ENCODE data around the gene CEACAM19.
"Not testable (repeated sequence)": the region's sequence is repeated elsewhere in the genome, so short reads cannot be mapped to it uniquely, and the experiment has no call there.

CEACAM19 gene

DNA sequence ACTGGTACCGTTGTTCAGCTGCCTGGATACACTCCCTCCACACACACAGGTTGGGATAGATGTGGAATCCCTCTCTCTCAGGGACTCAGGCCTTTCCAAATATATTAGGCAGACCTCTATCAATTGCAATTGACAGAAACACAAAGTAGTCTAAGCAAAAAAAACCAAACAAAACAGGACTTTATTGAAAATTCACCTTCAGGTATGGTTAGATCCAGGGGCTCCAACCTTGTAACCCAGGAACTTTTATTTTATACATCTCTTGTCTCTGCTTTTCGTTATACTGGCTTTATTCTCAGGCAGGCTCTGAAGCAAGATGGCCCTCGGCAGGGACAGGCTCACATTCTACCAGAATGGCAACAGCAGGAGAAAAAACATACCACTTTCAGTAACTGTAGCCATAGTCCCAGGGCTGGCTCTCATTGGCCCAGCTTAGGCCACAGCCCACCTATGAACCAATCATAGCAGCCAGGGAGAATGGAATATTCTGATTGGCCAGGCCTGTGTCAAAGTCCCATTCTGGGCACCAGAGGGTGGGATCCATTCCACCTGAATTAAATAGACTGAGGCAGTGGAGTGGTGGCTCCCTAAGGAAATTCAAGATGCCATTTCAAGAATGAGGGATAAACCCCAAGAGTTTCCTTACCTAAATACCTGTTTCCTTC is 13.1 kb upstream of the CEACAM19 start:
- no peaks in the 10 kb centered on the region for H3K27me3 Mint-ChIP-seq
- DNase-seq (no peak), ATAC-seq (no peak)
- no peak overlapping the region for H3K4me3 Mint-ChIP-seq
- peaks cover 12% of the 10 kb centered on the region for H3K4me1 Mint-ChIP-seq
- H3K27ac Mint-ChIP-seq: no peak overlapping the region
- peaks cover 14% of the 10 kb centered on the region for H3K36me3 Mint-ChIP-seq (ENCODE audit: low read depth)
- no peaks in the 10 kb centered on the region for H3K9me3 Mint-ChIP-seq

GRCh38 chr19:44660081-44660480 is 11.2 kb upstream of the CEACAM19 start:
- Mint-ChIP-seq H3K27me3 (no peaks in the 10 kb centered on the region), H3K4me1 (peaks cover 5% of the 10 kb centered on the region), H3K9me3 (no peaks in the 10 kb centered on the region), H3K36me3 (ENCODE audit: low read depth) (peaks cover 9% of the 10 kb centered on the region), H3K4me3 (no peak overlapping the region), H3K27ac (no peak overlapping the region)
- no peak for ATAC-seq
- no peak for DNase-seq

- DNase-seq (no peak), ATAC-seq (no peak)
- H3K27me3 Mint-ChIP-seq: no peaks in the 10 kb centered on the region
- H3K27ac Mint-ChIP-seq: no peak overlapping the region
- H3K4me1 Mint-ChIP-seq: peaks cover 5% of the 10 kb centered on the region
- peaks cover 5% of the 10 kb centered on the region for H3K36me3 Mint-ChIP-seq (ENCODE audit: low read depth)
- H3K4me3 Mint-ChIP-seq: no peak overlapping the region
- no peaks in the 10 kb centered on the region for H3K9me3 Mint-ChIP-seq
These were observed 10.1 kb upstream of the CEACAM19 start for GRCh38 chr19:44661205-44661604.

GRCh38 chr19:44661904-44662303 is 9.4 kb upstream of the CEACAM19 start:
- DNase-seq (no peak), ATAC-seq (no peak)
- Mint-ChIP-seq H3K36me3 (ENCODE audit: low read depth) (peaks cover 5% of the 10 kb centered on the region), H3K9me3 (no peaks in the 10 kb centered on the region), H3K27ac (no peak overlapping the region), H3K4me3 (no peak overlapping the region), H3K27me3 (no peaks in the 10 kb centered on the region), H3K4me1 (peaks cover 5% of the 10 kb centered on the region)

DNA sequence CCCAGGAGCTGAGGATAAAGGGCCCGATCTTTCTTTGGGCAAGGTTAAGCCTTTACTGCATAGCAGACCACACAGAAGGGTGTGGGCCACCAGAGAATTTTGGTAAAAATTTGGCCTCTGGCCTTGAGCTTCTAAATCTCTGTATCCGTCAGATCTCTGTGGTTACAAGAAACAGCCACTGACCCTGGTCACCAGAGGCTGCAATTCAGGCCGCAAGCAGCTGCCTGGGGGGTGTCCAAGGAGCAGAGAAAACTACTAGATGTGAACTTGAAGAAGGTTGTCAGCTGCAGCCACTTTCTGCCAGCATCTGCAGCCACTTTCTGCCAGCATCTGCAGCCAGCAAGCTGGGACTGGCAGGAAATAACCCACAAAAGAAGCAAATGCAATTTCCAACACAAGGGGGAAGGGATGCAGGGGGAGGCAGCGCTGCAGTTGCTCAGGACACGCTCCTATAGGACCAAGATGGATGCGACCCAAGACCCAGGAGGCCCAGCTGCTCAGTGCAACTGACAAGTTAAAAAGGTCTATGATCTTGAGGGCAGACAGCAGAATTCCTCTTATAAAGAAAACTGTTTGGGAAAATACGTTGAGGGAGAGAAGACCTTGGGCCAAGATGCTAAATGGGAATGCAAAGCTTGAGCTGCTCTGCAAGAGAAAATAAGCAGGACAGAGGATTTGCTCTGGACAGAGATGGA is 8.4 kb upstream of the CEACAM19 start:
- H3K27ac Mint-ChIP-seq: no peak overlapping the region
- no peaks in the 10 kb centered on the region for H3K27me3 Mint-ChIP-seq
- DNase-seq: no peak
- peaks cover 4% of the 10 kb centered on the region for H3K36me3 Mint-ChIP-seq (ENCODE audit: low read depth)
- H3K4me3 Mint-ChIP-seq: no peak overlapping the region
- no peak for ATAC-seq
- H3K9me3 Mint-ChIP-seq: no peaks in the 10 kb centered on the region
- H3K4me1 Mint-ChIP-seq: no peaks in the 10 kb centered on the region

DNA sequence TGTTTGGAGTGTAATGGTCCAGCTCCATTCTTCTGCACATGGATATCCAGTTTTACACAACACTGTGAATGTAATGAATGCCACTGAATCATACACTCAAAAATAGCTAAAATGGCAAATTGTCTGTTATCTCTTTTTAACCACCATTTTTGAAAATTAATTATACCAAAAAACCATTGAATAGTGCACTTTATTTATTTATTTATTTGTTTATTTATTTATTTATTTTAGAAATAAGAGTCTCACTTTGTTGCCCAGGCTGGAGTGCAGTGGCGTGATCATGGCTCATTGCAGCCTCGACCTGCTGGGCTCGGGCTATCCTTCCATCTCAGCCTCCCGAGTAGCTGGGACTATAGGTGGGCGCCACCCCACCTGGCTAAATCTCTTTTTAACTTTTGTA is 7.3 kb upstream of the CEACAM19 start:
- DNase-seq (no peak), ATAC-seq (no peak)
- no peak overlapping the region for H3K27ac Mint-ChIP-seq
- no peak overlapping the region for H3K4me3 Mint-ChIP-seq
- H3K4me1 Mint-ChIP-seq: no peaks in the 10 kb centered on the region
- no peaks in the 10 kb centered on the region for H3K9me3 Mint-ChIP-seq
- H3K36me3 Mint-ChIP-seq (ENCODE audit: low read depth): no peaks in the 10 kb centered on the region
- H3K27me3 Mint-ChIP-seq: no peaks in the 10 kb centered on the region

DNA sequence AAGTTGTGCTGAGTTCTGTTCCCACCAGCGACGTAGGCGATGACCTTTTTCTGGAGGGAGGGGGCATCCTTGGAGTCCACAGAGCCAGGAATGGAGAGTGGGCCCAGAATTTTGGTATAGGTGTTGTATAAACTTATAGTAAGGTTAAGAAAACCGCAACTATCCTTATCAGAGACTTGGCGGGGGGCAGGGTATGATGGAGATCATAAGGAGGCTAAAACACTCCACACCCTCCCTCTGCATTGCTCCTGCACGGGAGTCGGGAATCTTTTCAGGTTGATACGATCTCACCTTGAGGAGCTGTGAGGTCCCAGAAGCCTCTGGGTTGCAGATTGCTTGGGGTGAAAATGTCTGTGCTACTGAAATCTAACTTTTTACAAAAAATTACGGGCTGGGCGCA is 6.3 kb upstream of the CEACAM19 start:
- H3K36me3 Mint-ChIP-seq (ENCODE audit: low read depth): no peaks in the 10 kb centered on the region
- no peaks in the 10 kb centered on the region for H3K4me1 Mint-ChIP-seq
- DNase-seq (no peak), ATAC-seq (no peak)
- no peaks in the 10 kb centered on the region for H3K27me3 Mint-ChIP-seq
- H3K27ac Mint-ChIP-seq: no peak overlapping the region
- H3K9me3 Mint-ChIP-seq: no peaks in the 10 kb centered on the region
- H3K4me3 Mint-ChIP-seq: no peak overlapping the region

DNA sequence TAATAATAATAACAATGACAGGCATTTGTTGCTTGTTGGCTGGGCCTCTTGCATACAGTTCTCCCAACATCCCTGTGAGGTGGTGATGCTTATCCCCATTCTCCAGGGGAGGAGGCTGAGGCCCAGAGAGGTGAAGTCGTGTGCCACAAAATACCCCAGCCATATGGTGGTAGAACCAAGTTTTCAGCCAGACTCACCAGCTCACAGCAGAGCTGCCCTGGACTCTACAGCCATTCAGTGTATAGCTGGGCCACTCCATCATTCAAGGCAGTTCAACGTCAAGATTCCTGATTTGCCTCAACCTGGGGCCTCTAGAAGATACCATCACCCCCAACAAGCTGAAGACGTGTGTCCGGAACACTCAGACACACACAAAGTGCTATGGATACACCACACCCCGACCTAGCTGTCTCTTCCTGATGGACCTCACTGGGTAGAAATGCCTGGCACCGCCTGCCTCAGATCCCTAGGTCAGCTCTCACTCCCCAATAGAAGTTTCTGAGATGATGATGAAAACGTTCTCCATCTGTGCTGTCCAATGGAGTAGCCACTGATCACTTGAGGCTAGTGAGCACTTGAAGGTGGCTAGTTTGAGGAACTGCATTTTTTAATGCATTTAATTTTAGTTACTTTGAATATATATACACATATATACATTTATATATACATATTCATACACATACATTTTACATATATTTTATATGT is 4.3 kb upstream of the CEACAM19 start:
- Mint-ChIP-seq H3K27ac (no peak overlapping the region), H3K4me1 (no peaks in the 10 kb centered on the region), H3K36me3 (ENCODE audit: low read depth) (no peaks in the 10 kb centered on the region), H3K27me3 (no peaks in the 10 kb centered on the region), H3K9me3 (no peaks in the 10 kb centered on the region), H3K4me3 (no peak overlapping the region)
- ATAC-seq (peak; percentile 35), DNase-seq (no peak)

GRCh38 chr19:44668985-44669764 is 2.1 kb upstream of the CEACAM19 start:
- no peak for ATAC-seq
- no peaks in the 10 kb centered on the region for H3K36me3 Mint-ChIP-seq (ENCODE audit: low read depth)

GRCh38 chr19:44670027-44670426 is 1.3 kb upstream of the CEACAM19 start:
- not testable (repeated sequence) for DNase-seq; ATAC-seq; H3K27me3 Mint-ChIP-seq; H3K4me3 Mint-ChIP-seq; H3K36me3 Mint-ChIP-seq (ENCODE audit: low read depth); H3K27ac Mint-ChIP-seq; H3K9me3 Mint-ChIP-seq; H3K4me1 Mint-ChIP-seq

More at GRCh38 chr19:44668985-44669764, 2.1 kb upstream of the CEACAM19 start:
- no peak overlapping the region for H3K4me3 Mint-ChIP-seq
- H3K4me1 Mint-ChIP-seq: no peaks in the 10 kb centered on the region
- DNase-seq: no peak
- no peaks in the 10 kb centered on the region for H3K9me3 Mint-ChIP-seq
- no peak overlapping the region for H3K27ac Mint-ChIP-seq
- H3K27me3 Mint-ChIP-seq: no peaks in the 10 kb centered on the region

GRCh38 chr19:44672226-44672625 is 944 bp downstream of the CEACAM19 start:
- no peaks in the 10 kb centered on the region for H3K4me1 Mint-ChIP-seq
- no peaks in the 10 kb centered on the region for H3K36me3 Mint-ChIP-seq (ENCODE audit: low read depth)
- no peak overlapping the region for H3K27ac Mint-ChIP-seq
- ATAC-seq (no peak), DNase-seq (no peak)
- H3K27me3 Mint-ChIP-seq: no peaks in the 10 kb centered on the region
- H3K9me3 Mint-ChIP-seq: no peaks in the 10 kb centered on the region
- H3K4me3 Mint-ChIP-seq: no peak overlapping the region

DNA sequence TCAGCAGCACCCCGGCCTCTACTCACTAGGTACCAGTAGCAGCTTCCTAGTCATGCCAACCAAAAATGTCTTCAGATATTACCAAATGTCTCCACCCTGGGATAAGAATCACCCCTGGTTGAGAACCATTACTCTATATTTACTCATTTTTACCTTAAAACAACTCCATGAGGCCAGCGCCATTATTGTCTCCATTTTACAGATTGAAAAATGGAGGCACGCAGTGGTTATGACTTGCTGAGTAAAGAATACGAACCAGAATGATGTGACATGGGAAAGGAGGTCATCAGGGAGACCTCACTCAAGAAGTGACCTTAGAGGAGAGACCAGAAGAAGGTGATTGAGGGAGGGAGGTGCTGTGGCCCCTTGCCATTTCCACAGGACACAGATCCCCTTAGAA is 2.2 kb downstream of the CEACAM19 start:
- Mint-ChIP-seq H3K36me3 (ENCODE audit: low read depth) (no peaks in the 10 kb centered on the region), H3K4me3 (no peak overlapping the region), H3K4me1 (no peaks in the 10 kb centered on the region), H3K27ac (no peak overlapping the region), H3K27me3 (no peaks in the 10 kb centered on the region), H3K9me3 (no peaks in the 10 kb centered on the region)
- DNase-seq: no peak
- ATAC-seq: no peak

DNA sequence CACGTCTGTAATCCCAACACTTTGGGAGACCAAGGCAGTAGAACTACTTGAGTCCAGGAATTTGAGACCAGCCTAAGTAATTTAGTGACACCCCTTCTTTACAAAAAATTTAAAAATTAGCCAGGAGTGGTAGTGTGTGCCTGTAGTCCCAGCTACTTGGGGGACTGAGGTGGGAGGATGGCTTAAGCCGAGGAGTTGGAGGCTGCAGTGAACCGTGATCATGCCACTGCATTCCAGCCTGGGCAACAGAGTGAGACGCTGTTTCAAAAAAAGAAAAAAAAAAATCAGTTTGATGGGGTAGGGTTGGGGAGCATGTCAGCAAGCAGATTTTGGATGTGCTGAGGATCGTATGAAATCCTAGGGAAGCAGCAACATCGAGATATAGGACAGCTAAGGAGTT is 4.2 kb downstream of the CEACAM19 start:
- H3K27me3 Mint-ChIP-seq: no peaks in the 10 kb centered on the region

DNA sequence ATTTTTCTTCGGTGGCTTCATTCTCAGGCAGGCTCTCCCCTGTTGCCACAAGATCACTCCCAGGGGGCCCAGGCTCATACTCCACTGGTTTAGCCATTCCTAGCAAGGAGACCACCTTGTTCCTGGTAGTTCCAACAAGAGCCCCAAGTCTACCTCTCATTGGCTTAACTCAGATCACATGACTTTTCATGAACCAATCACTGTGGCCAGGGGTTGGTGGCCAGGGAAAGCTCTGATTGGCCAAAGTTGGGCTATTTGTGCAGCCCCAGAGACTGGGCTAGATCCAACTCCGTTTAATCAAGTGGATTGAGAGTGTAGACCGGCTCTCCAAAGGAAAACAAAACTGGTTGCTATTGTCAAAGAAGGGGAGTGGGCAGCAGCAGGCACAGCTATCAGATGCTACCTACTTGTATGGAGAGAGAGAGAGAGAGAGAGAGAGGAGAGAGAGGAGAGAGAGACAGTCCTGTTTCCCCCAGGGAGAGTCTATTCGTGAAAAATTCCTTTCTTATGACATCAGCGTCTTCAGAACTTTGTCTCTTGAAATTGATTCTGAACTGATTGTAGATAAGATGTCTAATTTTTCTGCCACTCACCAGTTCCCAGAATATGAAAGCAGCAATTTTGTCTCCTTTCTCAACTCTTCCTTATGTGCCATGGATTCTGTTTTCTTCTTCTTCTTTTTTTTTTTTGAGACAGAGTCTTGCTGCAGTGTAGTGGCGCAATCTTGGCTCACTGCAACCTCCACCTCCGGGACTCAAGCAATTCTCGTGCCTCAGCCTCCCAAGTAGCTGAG is 5.9 kb downstream of the CEACAM19 start:
- ATAC-seq (no peak), DNase-seq (no peak)
- no peak overlapping the region for H3K27ac Mint-ChIP-seq
- no peaks in the 10 kb centered on the region for H3K4me1 Mint-ChIP-seq
- no peaks in the 10 kb centered on the region for H3K27me3 Mint-ChIP-seq
- no peaks in the 10 kb centered on the region for H3K36me3 Mint-ChIP-seq (ENCODE audit: low read depth)
- no peaks in the 10 kb centered on the region for H3K9me3 Mint-ChIP-seq
- H3K4me3 Mint-ChIP-seq: no peak overlapping the region

More for the DNA sequence above, 4.2 kb downstream of the CEACAM19 start:
- DNase-seq (no peak), ATAC-seq (no peak)
- Mint-ChIP-seq H3K9me3 (no peaks in the 10 kb centered on the region), H3K4me3 (no peak overlapping the region), H3K4me1 (no peaks in the 10 kb centered on the region), H3K36me3 (ENCODE audit: low read depth) (no peaks in the 10 kb centered on the region), H3K27ac (no peak overlapping the region)
